GM12878 (cell line): ENCODE data around the gene NIPAL3. TPM values are rescaled to one million over a fixed set of nuclear protein-coding genes. Genes with fewer than 3 reads are reported as not detected.

Experiments used
- ATAC-seq: fragments of 200-7000 bp; cut with Tn5 transposase; 3 replicates; pipeline ENCODE4 v1.9.1; 2020; ENCODE audit warnings: mild to moderate bottlenecking, moderate library complexity
- BruUV-seq: library from RNA; stranded (reverse); fragments of 400-500 nt; replicated peaks from 2 replicates; lab custom pipeline; 2021; lab: Mats Ljungman, UMichigan
- CTCF ChIA-PET: fragments of 300-600 bp; sonication (Branson Sonifier 250); formaldehyde crosslinking; extraction: SDS; loops from one replicate; lab custom pipeline; 2021; ENCODE audit warnings: inconsistent platforms; lab: Yijun Ruan, JAX
- POLR2A ChIA-PET: fragments of 350-600 bp; formaldehyde crosslinking; extraction: SDS; loops from one replicate; lab custom pipeline; 2021; ENCODE audit warnings: inconsistent platforms; lab: Charles Lee
- RAD21 ChIA-PET: fragments of 300-600 bp; sonication (Branson Sonifier 250); formaldehyde crosslinking; loops from one replicate; lab custom pipeline; 2023; ENCODE audit warnings: antibody characterized with exemption; ENCODE audit not compliant: unreplicated experiment; lab: Charles Lee
- SMC1A ChIA-PET: fragments of 300-600 bp; sonication (Branson Sonifier 250); formaldehyde crosslinking; loops from one replicate; lab custom pipeline; 2023; ENCODE audit not compliant: unreplicated experiment, uncharacterized antibody; lab: Charles Lee
- DNase-seq: peaks from one replicate; pipeline ENCODE4 v3.0.0-alpha.2; 2011; ENCODE audit warnings: low read depth, low spot score
- FAIRE-seq: peaks from 3 replicates; lab custom pipeline; 2011; peaks lifted over from hg19 to GRCh38; lab: Jason Lieb, UNC
- H2AFZ ChIP-seq: 2 replicates; pipeline ENCODE4 v1.6.0; 2011; ENCODE audit warnings: low read depth, low read length, control low read depth; ENCODE audit not compliant: control insufficient read depth
- H3K27ac ChIP-seq: 2 replicates; pipeline ENCODE4 v1.5.1; 2011; ENCODE audit warnings: control low read depth; ENCODE audit not compliant: control insufficient read depth, insufficient read depth
- H3K27me3 ChIP-seq, 2 experiments: replicated peaks in 1 of 2; 2 replicates each; pipeline versions ENCODE4 v1.6.0 to v1.6.1; 2011; ENCODE audit warnings: low read length in 1 of 2; ENCODE audit not compliant: control insufficient read depth in 2 of 2, insufficient read depth in 2 of 2
- H3K36me3 ChIP-seq, 2 experiments: 2 replicates each; pipeline ENCODE4 v1.5.1; 2011; ENCODE audit warnings: low read length in 1 of 2; ENCODE audit not compliant: control insufficient read depth in 2 of 2, insufficient read depth in 2 of 2
- H3K4me1 ChIP-seq: 2 replicates; pipeline ENCODE4 v1.6.1; 2011; ENCODE audit warnings: mild to moderate bottlenecking, low read length, moderate library complexity, mixed read lengths; ENCODE audit not compliant: control insufficient read depth, insufficient read depth
- H3K4me2 ChIP-seq: 2 replicates; pipeline ENCODE4 v1.6.0; 2011; ENCODE audit warnings: control low read depth; ENCODE audit not compliant: control insufficient read depth, insufficient read depth
- H3K4me3 ChIP-seq: fragments of 200-600 bp; sonication (generic); 2 replicates; pipeline ENCODE4 v1.5.1; 2016
- H3K79me2 ChIP-seq: 2 replicates; pipeline ENCODE4 v1.6.0; 2011; ENCODE audit warnings: low read length; ENCODE audit not compliant: control insufficient read depth, insufficient read depth
- H3K9ac ChIP-seq: 2 replicates; pipeline ENCODE4 v1.8.0; 2011; ENCODE audit warnings: low read length, control low read depth, mixed read lengths; ENCODE audit not compliant: control insufficient read depth, insufficient read depth
- H3K9me3 ChIP-seq: replicated peaks from 3 replicates; pipeline ENCODE4 v1.5.1; 2011; ENCODE audit warnings: mild to moderate bottlenecking, low read length; ENCODE audit not compliant: control insufficient read depth, insufficient read depth
- H4K20me1 ChIP-seq: 2 replicates; pipeline ENCODE4 v1.6.0; 2011; ENCODE audit not compliant: control insufficient read depth, insufficient read depth
- CBX5 ChIP-seq: sonication (generic); IDR thresholded peaks from 2 replicates; pipeline ENCODE4 v1.6.1; 2016; ENCODE audit warnings: low read depth, moderate library complexity, mild to moderate bottlenecking, inconsistent platforms
- CEBPB ChIP-seq, 2 experiments: fragments of 150-350 bp in 1 of 2; IDR thresholded peaks; 2 replicates each; pipeline ENCODE4 v1.6.1; 2012 to 2014; ENCODE audit warnings: low read depth in 2 of 2, low read length in 2 of 2, borderline replicate concordance in 1 of 2, inconsistent platforms in 1 of 2
- CHD4 ChIP-seq: fragments of 200-600 bp; sonication (generic); IDR thresholded peaks from 2 replicates; pipeline ENCODE4 v1.6.1; 2016; ENCODE audit warnings: mild to moderate bottlenecking
- CREB1 ChIP-seq: IDR thresholded peaks from 2 replicates; pipeline ENCODE4 v1.6.1; 2012; ENCODE audit warnings: low read depth, mild to moderate bottlenecking, inconsistent platforms
- IKZF2 ChIP-seq, 2 experiments: fragments of 450-650 bp; IDR thresholded peaks; 2 replicates each; pipeline ENCODE4 v1.6.1; 2017; ENCODE audit warnings: mild to moderate bottlenecking in 2 of 2, moderate library complexity in 2 of 2
- KAT2A ChIP-seq: conservative IDR thresholded peaks from 2 replicates; pipeline ENCODE4 v1.6.1; 2011; ENCODE audit warnings: low read depth, low read length; ENCODE audit not compliant: control insufficient read depth
- MAX ChIP-seq: IDR thresholded peaks from 2 replicates; pipeline ENCODE4 v1.6.1; 2012; ENCODE audit warnings: low read depth, low read length, improper control_type of control experiment
- MEF2B ChIP-seq: fragments of 450-650 bp; IDR thresholded peaks from 2 replicates; pipeline ENCODE4 v1.6.1; 2018; ENCODE audit warnings: mild to moderate bottlenecking, moderate library complexity; ENCODE audit not compliant: partially characterized antibody, poor library complexity, severe bottlenecking
- MXI1 ChIP-seq: fragments of 150-350 bp; IDR thresholded peaks from 2 replicates; pipeline ENCODE4 v1.6.1; 2011; ENCODE audit warnings: low read depth, mild to moderate bottlenecking, inconsistent platforms, low read length, improper control_type of control experiment
- NBN ChIP-seq: fragments of 450-650 bp; IDR thresholded peaks from 2 replicates; pipeline ENCODE4 v1.6.1; 2016
- POU2F2 ChIP-seq: IDR thresholded peaks from 3 replicates; pipeline ENCODE4 v1.6.1; 2011; ENCODE audit warnings: low read depth, mild to moderate bottlenecking, low read length, borderline replicate concordance
- RCOR1 ChIP-seq: conservative IDR thresholded peaks from 2 replicates; pipeline ENCODE4 v1.6.1; 2012; ENCODE audit warnings: low read depth, low read length, improper control_type of control experiment
- YY1 ChIP-seq: IDR thresholded peaks from 2 replicates; pipeline ENCODE4 v1.6.1; 2011; ENCODE audit warnings: low read depth, mild to moderate bottlenecking, low read length
- ZBED1 ChIP-seq: IDR thresholded peaks from 2 replicates; pipeline ENCODE4 v1.6.1; 2016; ENCODE audit warnings: borderline replicate concordance
- ZZZ3 ChIP-seq: IDR thresholded peaks from 2 replicates; pipeline ENCODE4 v1.6.1; 2011; ENCODE audit warnings: low read depth; ENCODE audit not compliant: control insufficient read depth, insufficient read length
- WGBS: methylation state at CpG from one replicate; pipeline ENCODE4 v1.1.6; 2016; ENCODE audit warnings: low lambda C conversion rate; ENCODE audit not compliant: insufficient replicate concordance, insufficient coverage; ENCODE audit errors: missing lambda C conversion rate; 5-methylcytosine and 5-hydroxymethylcytosine counted together
- in situ Hi-C: fragments of 300-500 bp; cut with MboI; formaldehyde crosslinking; loops from 9 replicates; pipeline ENCODE4 v1.14.3; 2018; ENCODE audit warnings: mixed read lengths
- intact Hi-C: fragments of 100-400 bp; cut with micrococcal nuclease; formaldehyde crosslinking; loops from one replicate; pipeline ENCODE4 v1.14.2; 2022; ENCODE audit not compliant: unreplicated experiment
- polyA plus RNA-seq, 11 experiments: library from polyadenylated mRNA; depleted of rRNA in 4 of 11; unstranded in 6 of 11; stranded (reverse) in 5 of 11; fragments of >200 nt; fragmentation: Nextera tagmentation in 4 of 11; fragmentation: Illumina TruSeq in 1 of 11; extraction: Ambion mirVana in 4 of 11; extraction: Trizol in 1 of 11; gene quantifications; 1 replicate in 1 of 11; 2 replicates in 10 of 11; pipeline versions ENCODE4 v1.2.1 to v1.2.3, GENCODE V29; 2011 to 2016; ENCODE audit warnings: inconsistent platforms in 2 of 11, missing spikeins in 2 of 11, low read depth in 1 of 11
- total RNA-seq, 4 experiments: library from RNA; depleted of rRNA in 3 of 4; stranded (reverse); fragments of >200 nt in 3 of 4; fragmentation: Illumina TruSeq in 1 of 4; extraction: Trizol in 1 of 4; gene quantifications; 2 replicates each; pipeline versions ENCODE4 v1.2.1 to v1.2.3, GENCODE V29; 2013 to 2021
- TF ChIP-seq, protein P1 (sequence below): fragments of 450-650 bp; IDR thresholded peaks from 2 replicates; pipeline ENCODE4 v1.6.1; 2017; ENCODE audit warnings: mild to moderate bottlenecking, moderate library complexity
- TF ChIP-seq, protein P2 (sequence below): IDR thresholded peaks from 2 replicates; pipeline ENCODE4 v1.6.1; 2012; ENCODE audit warnings: low read length, inconsistent platforms

NIPAL3 gene
- total and polyA plus RNA-seq, 10 of the 15 experiments (the other 5 are each of a cell fraction or from before 2014, with no cell fraction given): 2.1 to 9.4 (median 4.2) TPM

DNA sequence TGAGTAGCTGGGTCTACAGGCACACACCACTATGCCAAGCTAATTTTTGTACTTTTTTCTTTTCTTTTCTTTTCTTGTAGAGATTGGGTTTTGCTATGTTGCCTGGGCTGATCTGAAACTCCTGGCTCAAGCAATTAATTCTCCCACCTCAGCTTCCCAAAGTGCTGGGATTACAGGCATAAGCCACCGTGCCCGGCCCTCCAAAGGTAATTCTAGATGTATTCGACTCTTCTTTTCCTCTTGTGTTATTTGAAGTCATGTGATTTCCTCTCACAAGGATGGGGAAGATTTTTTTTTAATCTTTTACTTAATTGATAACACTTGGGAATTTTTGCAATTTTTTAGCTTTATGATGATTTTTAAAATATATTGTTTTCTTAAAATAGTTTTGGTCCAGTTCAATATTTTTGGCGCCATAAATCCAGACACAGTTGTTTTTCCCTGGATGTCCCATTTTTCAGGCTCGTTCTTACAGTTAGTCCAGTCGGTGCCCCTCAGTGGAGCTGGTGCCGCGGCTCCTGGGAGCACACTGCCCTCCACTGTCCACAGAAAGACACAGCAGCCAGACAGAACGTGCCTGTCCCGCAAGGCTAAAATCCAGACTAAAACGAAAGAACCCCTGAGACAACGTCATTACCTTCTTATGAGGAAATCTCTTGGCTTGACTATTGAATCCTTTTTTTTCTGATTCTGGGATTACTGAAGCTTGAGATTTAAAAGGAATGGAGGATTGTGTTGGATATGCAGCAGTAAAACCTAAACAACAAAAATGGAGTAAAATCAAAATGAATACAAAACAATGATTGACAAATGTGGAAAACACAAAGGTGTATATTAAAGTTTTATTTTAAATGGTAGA is 24.4 kb upstream of the NIPAL3 start:
- BruUV-seq: TSS peak; percentile 64
- Histone ChIP-seq H3K79me2 (no peaks in the 10 kb centered on the region; the same call in 1 of the 2 replicates), H3K27ac (peak overlapping the region; percentile 85), H3K27me3 (no peaks in the 10 kb centered on the region; a peak in 1 of 4 replicates), H3K9ac (peak overlapping the region; percentile 66; the same call in 1 of the 2 replicates), H2AFZ (peak overlapping the region; percentile 40), H4K20me1 (no peaks in the 10 kb centered on the region), H3K9me3 (no peaks in the 10 kb centered on the region), H3K36me3 (no peaks in the 10 kb centered on the region), H3K4me1 (peaks cover 25% of the 10 kb centered on the region), H3K4me3 (peak overlapping the region; percentile 58; the same call in 1 of the 2 replicates), H3K4me2 (peak overlapping the region; percentile 79)
- in situ Hi-C loops: loop anchor here (5.0 kb wide), 1 partner anchor 189 kb away; no protein-coding TSS in a partner anchor
- CTCF ChIA-PET: interaction anchor here (0.6 to 6.0 kb wide), 71 partner anchors 9 to 1198 kb away, joined by 3 to 451 read pairs (median 4); partner anchors contain the start of genes CLIC4, IFNLR1, NIPAL3 and STPG1
- intact Hi-C loops: loop anchor here (1.0 to 5.0 kb wide), 4 partner anchors 192 to 429 kb away; no protein-coding TSS in a partner anchor
- FAIRE-seq (no peak), ATAC-seq (peak; percentile 84), DNase-seq (no peak)
- 10% methylated on average over 12 of the region's 12 CpGs for WGBS
- SMC1A ChIA-PET: interaction anchor here (0.6 to 5.6 kb wide), 38 partner anchors 9 to 952 kb away, joined by 3 to 297 read pairs (median 4); partner anchors contain the start of genes NIPAL3 and STPG1
- POLR2A ChIA-PET: interaction anchor here (0.5 to 2.9 kb wide), 8 partner anchors 74 to 562 kb away, joined by 3 to 11 read pairs (median 4); no protein-coding TSS in a partner anchor
- RAD21 ChIA-PET: interaction anchor here (0.7 to 4.4 kb wide), 37 partner anchors 8 to 444 kb away, joined by 3 to 225 read pairs (median 4); partner anchors contain the start of genes GRHL3 and NIPAL3
- no peak for TF ChIP-seq ZBED1
- no peak for TF ChIP-seq MEF2B
- TF ChIP-seq CHD4: no peak
- no peak for TF ChIP-seq MXI1
- TF ChIP-seq CREB1: peak; percentile 77
- no peak for TF ChIP-seq CEBPB (IDR thresholded peaks at IDR 0.05; ENCODE audit: borderline replicate concordance in 1 of 2, low read depth in 2 of 2, low read length in 2 of 2)
- no peak for TF ChIP-seq CBX5
- no peak for TF ChIP-seq KAT2A
- TF ChIP-seq, protein P1, sequence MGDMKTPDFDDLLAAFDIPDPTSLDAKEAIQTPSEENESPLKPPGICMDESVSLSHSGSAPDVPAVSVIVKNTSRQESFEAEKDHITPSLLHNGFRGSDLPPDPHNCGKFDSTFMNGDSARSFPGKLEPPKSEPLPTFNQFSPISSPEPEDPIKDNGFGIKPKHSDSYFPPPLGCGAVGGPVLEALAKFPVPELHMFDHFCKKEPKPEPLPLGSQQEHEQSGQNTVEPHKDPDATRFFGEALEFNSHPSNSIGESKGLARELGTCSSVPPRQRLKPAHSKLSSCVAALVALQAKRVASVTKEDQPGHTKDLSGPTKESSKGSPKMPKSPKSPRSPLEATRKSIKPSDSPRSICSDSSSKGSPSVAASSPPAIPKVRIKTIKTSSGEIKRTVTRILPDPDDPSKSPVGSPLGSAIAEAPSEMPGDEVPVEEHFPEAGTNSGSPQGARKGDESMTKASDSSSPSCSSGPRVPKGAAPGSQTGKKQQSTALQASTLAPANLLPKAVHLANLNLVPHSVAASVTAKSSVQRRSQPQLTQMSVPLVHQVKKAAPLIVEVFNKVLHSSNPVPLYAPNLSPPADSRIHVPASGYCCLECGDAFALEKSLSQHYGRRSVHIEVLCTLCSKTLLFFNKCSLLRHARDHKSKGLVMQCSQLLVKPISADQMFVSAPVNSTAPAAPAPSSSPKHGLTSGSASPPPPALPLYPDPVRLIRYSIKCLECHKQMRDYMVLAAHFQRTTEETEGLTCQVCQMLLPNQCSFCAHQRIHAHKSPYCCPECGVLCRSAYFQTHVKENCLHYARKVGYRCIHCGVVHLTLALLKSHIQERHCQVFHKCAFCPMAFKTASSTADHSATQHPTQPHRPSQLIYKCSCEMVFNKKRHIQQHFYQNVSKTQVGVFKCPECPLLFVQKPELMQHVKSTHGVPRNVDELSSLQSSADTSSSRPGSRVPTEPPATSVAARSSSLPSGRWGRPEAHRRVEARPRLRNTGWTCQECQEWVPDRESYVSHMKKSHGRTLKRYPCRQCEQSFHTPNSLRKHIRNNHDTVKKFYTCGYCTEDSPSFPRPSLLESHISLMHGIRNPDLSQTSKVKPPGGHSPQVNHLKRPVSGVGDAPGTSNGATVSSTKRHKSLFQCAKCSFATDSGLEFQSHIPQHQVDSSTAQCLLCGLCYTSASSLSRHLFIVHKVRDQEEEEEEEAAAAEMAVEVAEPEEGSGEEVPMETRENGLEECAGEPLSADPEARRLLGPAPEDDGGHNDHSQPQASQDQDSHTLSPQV: no peak
- TF ChIP-seq ZZZ3: no peak
- TF ChIP-seq IKZF2 (IDR thresholded peaks at IDR 0.05): no peak
- peak; percentile 68 for TF ChIP-seq YY1
- no peak for TF ChIP-seq RCOR1
- TF ChIP-seq, protein P2, sequence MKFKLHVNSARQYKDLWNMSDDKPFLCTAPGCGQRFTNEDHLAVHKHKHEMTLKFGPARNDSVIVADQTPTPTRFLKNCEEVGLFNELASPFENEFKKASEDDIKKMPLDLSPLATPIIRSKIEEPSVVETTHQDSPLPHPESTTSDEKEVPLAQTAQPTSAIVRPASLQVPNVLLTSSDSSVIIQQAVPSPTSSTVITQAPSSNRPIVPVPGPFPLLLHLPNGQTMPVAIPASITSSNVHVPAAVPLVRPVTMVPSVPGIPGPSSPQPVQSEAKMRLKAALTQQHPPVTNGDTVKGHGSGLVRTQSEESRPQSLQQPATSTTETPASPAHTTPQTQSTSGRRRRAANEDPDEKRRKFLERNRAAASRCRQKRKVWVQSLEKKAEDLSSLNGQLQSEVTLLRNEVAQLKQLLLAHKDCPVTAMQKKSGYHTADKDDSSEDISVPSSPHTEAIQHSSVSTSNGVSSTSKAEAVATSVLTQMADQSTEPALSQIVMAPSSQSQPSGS: 0 out of 2 replicates have a peak, but pooled peaks have one; percentile 45
- TF ChIP-seq NBN: 0 out of 2 replicates have a peak, but pooled peaks have one; percentile 40
- TF ChIP-seq MAX: peak; percentile 46; the same call in 1 of the 2 replicates
- TF ChIP-seq POU2F2: no peak
